Measurements from ENCODE around the gene EIF2D.
A peak's percentile ranks its signal among the peaks of the same experiment; 100 is the strongest.
"Not testable (repeated sequence)": the region's sequence is repeated elsewhere in the genome, so short reads cannot be mapped to it uniquely, and the experiment has no call there.

Gene EIF2D, protein sequence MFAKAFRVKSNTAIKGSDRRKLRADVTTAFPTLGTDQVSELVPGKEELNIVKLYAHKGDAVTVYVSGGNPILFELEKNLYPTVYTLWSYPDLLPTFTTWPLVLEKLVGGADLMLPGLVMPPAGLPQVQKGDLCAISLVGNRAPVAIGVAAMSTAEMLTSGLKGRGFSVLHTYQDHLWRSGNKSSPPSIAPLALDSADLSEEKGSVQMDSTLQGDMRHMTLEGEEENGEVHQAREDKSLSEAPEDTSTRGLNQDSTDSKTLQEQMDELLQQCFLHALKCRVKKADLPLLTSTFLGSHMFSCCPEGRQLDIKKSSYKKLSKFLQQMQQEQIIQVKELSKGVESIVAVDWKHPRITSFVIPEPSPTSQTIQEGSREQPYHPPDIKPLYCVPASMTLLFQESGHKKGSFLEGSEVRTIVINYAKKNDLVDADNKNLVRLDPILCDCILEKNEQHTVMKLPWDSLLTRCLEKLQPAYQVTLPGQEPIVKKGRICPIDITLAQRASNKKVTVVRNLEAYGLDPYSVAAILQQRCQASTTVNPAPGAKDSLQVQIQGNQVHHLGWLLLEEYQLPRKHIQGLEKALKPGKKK

GRCh38 chr1:206612129-206612876 lies at the start of gene EIF2D:
Gene EIF2D, minus strand, starts transcription at chr1:206612465. Its CDS starts 123 bp downstream, at chr1:206612342.
- peak; percentile 95 for DNase-seq

DNA sequence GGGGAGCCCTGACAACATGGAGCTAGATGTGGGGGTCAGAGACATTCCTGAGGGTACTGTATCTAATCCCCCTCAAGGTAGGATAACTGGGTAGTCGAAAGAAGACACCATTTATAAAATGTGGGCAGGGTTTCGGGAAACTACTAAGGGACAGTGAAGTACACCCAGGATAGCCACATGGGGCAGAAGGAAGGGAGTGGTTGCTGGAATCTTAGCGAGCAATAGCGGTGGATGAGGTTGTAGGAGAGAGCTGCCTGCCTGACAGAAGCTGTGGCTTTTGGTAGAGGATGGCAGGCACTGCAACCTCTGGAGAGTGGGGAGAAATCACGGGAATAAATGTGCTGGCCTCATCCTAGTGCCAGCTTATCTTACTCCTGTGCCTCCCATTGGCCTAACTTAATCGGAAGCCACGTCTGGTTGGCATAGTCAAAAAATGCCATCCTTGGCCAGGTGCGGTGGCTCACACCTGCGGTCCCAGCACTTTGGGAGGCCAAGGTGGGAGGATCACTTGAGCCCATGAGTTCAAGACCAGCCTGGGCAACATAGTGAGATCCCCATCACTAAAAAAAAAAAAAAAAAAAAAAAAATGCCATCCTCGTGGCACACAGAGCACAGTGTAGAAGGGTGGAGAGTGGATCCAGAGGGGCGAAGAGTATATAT lies 49.0 kb upstream of the EIF2D start:
- DNase-seq = no peak

DNA sequence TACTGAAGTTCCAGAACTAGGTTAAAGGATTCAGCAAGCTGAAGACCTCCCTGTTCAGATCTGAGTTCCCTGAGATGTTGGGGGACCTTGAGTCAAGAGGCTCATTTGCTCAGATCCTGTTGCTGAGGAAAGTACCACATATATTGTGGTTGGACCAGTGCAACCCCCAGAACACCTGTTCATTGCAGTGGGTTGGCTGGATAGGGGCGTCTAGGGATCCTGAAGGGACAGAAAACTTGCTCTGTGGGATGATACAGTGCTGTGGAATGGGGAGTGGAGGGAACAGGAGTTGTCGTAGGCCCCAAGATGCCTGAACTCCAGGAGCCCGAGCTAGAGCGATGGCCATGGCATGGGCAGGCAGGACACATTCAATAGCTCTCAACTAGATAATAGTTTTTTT lies 47.9 kb upstream of the EIF2D start:
- no peak for DNase-seq

GRCh38 chr1:206658981-206659273 lies 46.7 kb upstream of the EIF2D start:
- no peak for DNase-seq

GRCh38 chr1:206658264-206658980 lies 46.2 kb upstream of the EIF2D start:
- DNase-seq = peak; percentile 61

GRCh38 chr1:206657751-206658150 lies 45.5 kb upstream of the EIF2D start:
- DNase-seq = no peak

- DNase-seq = no peak
Measured at GRCh38 chr1:206656936-206657335, 44.7 kb upstream of the EIF2D start.

DNA sequence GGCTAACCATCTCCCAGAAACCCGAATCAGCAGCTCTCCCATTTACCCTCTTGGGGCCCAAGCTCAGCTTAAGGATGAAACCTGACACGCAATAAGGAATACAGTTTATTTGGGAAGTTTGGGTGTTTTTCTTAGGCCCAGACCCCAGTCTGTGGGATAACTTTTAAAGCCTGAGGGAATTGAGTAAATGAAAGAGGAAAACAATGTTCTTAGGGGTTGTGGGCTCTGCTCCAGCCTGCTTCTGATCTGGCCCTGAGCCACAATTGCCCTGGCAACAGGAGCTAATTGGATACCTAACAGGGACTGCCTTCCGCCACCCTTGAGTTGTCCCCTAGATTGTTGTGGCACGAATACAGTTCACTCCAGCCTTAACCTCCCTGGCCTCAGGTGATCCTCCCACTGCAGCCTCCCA lies 43.2 kb upstream of the EIF2D start:
- DNase-seq = no peak

GRCh38 chr1:206654828-206655227 lies 42.6 kb upstream of the EIF2D start:
- no peak for DNase-seq

GRCh38 chr1:206653715-206654459 lies 41.6 kb upstream of the EIF2D start:
- no peak for DNase-seq

GRCh38 chr1:206651958-206652890 lies 40.0 kb upstream of the EIF2D start:
- no peak for DNase-seq

- no peak for DNase-seq
Measured at GRCh38 chr1:206651014-206651413, 38.7 kb upstream of the EIF2D start.

DNA sequence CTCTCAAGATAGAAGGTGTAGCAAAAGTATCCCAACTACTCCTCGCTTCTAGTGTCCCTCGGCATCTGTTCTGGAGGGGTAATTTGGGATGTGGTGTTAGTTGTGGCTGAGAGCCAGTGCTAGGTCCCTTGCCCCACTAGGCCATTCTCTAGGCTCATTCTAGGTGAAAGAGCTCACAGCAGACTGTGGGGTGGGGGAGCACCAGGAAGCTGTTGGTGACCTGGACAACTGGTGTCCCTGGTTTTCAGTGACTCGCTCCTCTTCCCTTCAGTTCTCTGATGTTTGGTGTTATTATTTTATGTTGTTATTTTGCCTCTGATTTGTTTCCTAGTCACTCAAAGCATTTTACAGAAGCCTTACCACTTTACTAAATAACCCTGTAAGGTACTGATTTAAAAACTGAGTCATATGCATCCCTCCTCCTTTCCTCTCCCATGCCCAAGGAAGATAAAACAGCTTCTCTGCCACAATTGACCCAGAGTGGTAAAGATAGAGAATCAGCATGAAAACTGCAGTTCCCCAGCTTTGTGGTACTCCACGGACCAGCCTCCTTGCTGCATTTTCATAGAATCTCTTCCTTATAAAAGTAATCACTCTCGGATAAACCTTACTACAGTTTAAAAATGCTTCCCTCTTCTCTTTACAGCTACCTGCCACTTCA lies 37.1 kb upstream of the EIF2D start:
- no peak for DNase-seq

- DNase-seq = no peak
Measured at GRCh38 chr1:206647224-206647623, 35.0 kb upstream of the EIF2D start.

DNA sequence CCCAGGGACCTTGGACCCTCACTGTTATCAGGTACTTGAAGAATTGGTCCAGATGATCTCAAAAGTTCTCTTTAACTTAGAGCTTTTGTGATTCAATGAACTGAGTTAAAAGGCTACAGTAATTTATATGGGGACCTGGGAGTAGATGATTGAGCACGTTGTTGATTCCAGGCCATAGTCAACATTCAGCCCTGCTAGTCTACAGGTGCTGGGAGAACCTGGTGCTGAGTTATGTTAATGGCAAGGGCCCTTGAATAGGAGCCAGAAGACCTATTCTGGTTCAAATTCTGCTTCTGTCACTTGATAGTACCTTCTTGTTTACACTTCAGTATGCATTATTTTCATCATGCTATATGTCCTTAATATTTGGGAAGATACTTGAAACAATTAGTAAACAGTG lies 34.2 kb upstream of the EIF2D start:
- no peak for DNase-seq

DNA sequence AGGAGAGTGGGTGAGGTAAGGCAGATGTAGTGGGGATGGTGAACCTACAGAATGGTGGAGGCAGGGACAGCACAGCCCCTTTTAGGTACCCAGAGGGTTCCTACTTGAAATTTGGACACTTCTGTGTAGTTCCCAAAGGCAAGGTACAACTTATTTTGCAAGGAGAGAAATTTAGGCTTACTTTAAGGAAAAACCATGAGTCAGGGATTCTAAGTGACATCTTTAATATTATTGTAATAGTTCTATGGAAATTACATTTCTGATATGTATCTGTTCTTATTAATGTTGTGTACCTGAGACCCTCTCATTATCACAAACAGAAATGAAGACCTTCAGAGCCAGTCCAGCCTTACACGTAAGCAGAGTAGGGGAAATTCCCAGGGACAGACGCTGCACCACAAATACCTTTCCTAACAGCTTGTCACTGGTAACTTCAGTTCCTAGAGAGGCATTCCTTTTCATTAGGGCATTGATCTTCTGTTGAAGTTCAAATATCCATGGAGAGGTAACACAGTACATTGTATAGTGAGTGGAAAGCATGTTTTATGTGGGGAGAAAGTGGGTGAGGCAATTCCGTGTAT lies 30.9 kb upstream of the EIF2D start:
- DNase-seq = no peak

DNA sequence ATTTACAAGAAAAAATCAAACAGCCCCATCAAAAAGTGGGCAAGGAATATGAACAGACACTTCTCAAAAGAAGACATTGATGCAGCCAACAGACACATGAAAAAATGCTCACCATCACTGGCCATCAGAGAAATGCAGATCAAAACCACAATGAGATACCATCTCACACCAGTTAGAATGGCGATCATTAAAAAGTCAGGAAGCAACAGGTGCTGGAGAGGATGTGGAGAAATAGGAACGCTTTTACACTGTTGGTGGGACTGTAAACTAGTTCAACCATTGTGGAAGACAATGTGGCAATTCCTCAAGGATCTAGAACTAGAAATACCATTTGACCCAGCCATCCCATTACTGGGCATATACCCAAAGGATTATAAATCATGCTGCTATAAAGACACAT lies 29.8 kb upstream of the EIF2D start:
- DNase-seq = not testable (repeated sequence)

GRCh38 chr1:206637605-206638004 lies 25.3 kb upstream of the EIF2D start:
- DNase-seq = no peak

DNA sequence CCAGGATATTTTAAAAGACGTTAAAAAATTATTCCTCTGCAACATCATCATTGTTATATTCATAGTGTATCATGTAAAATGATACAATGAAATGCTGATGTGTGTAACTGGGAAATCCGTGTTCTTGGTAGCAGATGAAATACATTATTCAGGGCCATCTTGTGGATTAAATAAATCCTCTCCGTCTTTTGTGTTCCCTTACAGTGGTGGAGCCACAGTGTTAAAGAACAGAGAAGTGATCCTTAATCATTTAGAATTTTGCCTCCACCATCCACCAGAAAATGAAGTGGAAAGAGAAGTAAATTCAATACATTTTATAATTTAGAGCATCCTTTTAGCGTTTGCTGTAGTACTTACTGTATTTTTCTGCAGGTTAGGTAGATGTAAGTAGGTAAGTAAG lies 24.4 kb upstream of the EIF2D start:
- DNase-seq = no peak

DNA sequence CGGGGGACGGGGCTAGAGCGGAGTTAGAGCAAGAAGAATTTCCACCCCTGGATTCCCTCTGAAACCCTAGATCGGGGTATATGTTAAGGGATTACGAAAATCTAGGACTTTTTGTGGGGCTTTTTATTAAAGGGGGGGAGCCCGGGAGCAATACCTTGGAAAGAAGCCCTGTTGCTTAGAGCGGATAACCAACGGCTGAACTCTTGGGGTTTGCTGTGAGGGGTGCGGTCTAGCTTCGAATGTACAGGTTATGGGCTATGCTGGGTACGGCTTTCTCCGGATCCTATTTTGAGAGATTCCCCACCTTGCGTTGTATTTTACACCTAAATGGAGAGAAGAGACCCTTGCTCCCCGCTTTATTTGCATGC lies 23.7 kb upstream of the EIF2D start:
- no peak for DNase-seq

Data from stimulated activated CD4-positive, alpha-beta T cell treated with anti-CD3 and anti-CD28 coated beads, Interleukin-4, amount 100 ng/mL, for 24 hours (primary cell).